GM12878 (cell line): ENCODE results near the gene CLSTN2. TPM values are rescaled to one million over a fixed set of nuclear protein-coding genes. Genes with fewer than 3 reads are reported as not detected.

Source experiments
- CEBPB ChIP-seq, 2 experiments: fragments of 150-350 bp in 1 of 2; IDR thresholded peaks; 2 replicates each; pipeline ENCODE4 v1.6.1; 2012 to 2014; ENCODE audit warnings: low read depth in 2 of 2, low read length in 2 of 2, borderline replicate concordance in 1 of 2, inconsistent platforms in 1 of 2
- FOXK2 ChIP-seq: fragments of 450-650 bp; IDR thresholded peaks from 2 replicates; pipeline ENCODE4 v1.6.1; 2017; ENCODE audit warnings: mild to moderate bottlenecking, moderate library complexity
- HDAC6 ChIP-seq: fragments of 200-600 bp; sonication (generic); IDR thresholded peaks from one replicate; pipeline ENCODE4 v1.8.0; 2017; ENCODE audit warnings: antibody characterized with exemption; ENCODE audit not compliant: unreplicated experiment
- PAX8 ChIP-seq: fragments of 450-650 bp; IDR thresholded peaks from 2 replicates; pipeline ENCODE4 v1.6.1; 2017; ENCODE audit warnings: mild to moderate bottlenecking, moderate library complexity
- RFX5 ChIP-seq: IDR thresholded peaks from 2 replicates; pipeline ENCODE4 v1.6.1; 2011; ENCODE audit warnings: low read depth, low read length, improper control_type of control experiment
- SMC3 ChIP-seq: IDR thresholded peaks from 2 replicates; pipeline ENCODE4 v1.6.1; 2011; ENCODE audit warnings: low read length, improper control_type of control experiment, borderline replicate concordance
- SUPT20H ChIP-seq: IDR thresholded peaks from 2 replicates; pipeline ENCODE4 v1.6.1; 2011; ENCODE audit warnings: low read depth, mild to moderate bottlenecking, low read length, moderate library complexity, borderline replicate concordance; ENCODE audit not compliant: control insufficient read depth
- ZZZ3 ChIP-seq: IDR thresholded peaks from 2 replicates; pipeline ENCODE4 v1.6.1; 2011; ENCODE audit warnings: low read depth; ENCODE audit not compliant: control insufficient read depth, insufficient read length
- polyA plus RNA-seq, 11 experiments: library from polyadenylated mRNA; depleted of rRNA in 4 of 11; unstranded in 6 of 11; stranded (reverse) in 5 of 11; fragments of >200 nt; fragmentation: Nextera tagmentation in 4 of 11; fragmentation: Illumina TruSeq in 1 of 11; extraction: Ambion mirVana in 4 of 11; extraction: Trizol in 1 of 11; gene quantifications; 1 replicate in 1 of 11; 2 replicates in 10 of 11; pipeline versions ENCODE4 v1.2.1 to v1.2.3, GENCODE V29; 2011 to 2016; ENCODE audit warnings: inconsistent platforms in 2 of 11, missing spikeins in 2 of 11, low read depth in 1 of 11
- total RNA-seq, 4 experiments: library from RNA; depleted of rRNA in 3 of 4; stranded (reverse); fragments of >200 nt in 3 of 4; fragmentation: Illumina TruSeq in 1 of 4; extraction: Trizol in 1 of 4; gene quantifications; 2 replicates each; pipeline versions ENCODE4 v1.2.1 to v1.2.3, GENCODE V29; 2013 to 2021
- TF ChIP-seq, protein P1 (sequence below): fragments of 450-650 bp; IDR thresholded peaks from 2 replicates; pipeline ENCODE4 v1.6.1; 2017; ENCODE audit warnings: mild to moderate bottlenecking
- TF ChIP-seq, protein P2 (sequence below): fragments of 150-350 bp; IDR thresholded peaks from 2 replicates; pipeline ENCODE4 v1.6.1; 2016; ENCODE audit warnings: low read depth, low read length
- TF ChIP-seq, protein P3 (sequence below): fragments of 450-650 bp; conservative IDR thresholded peaks from 2 replicates; pipeline ENCODE4 v1.6.1; 2017; ENCODE audit warnings: mild to moderate bottlenecking, moderate library complexity

Gene CLSTN2
- total and polyA plus RNA-seq, 10 of the 15 experiments (the other 5 are each of a cell fraction or from before 2014, with no cell fraction given): under 0.01 to 0.10 (median under 0.01) TPM; not detected in 5

DNA sequence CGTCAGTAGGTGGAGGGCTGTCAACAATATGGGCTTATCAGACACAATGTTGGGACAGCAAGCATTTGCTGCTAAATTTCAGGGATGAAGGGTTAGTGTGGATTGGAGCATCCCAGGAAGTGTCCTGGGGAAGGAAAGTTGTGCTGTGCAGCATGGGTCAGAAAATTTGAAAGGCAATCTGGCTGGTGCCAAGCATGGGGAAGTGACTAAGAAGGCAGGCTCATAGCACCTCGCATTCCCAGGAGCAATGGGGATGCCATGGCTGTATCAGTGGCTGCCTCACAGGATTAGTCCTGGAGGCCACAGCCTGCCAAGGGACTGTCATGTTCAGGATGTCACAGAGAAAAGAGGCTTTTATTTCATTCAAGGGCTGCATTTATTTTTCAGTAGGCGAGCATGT is 420.5 kb downstream of the CLSTN2 start (continued):
- TF ChIP-seq, protein P1, sequence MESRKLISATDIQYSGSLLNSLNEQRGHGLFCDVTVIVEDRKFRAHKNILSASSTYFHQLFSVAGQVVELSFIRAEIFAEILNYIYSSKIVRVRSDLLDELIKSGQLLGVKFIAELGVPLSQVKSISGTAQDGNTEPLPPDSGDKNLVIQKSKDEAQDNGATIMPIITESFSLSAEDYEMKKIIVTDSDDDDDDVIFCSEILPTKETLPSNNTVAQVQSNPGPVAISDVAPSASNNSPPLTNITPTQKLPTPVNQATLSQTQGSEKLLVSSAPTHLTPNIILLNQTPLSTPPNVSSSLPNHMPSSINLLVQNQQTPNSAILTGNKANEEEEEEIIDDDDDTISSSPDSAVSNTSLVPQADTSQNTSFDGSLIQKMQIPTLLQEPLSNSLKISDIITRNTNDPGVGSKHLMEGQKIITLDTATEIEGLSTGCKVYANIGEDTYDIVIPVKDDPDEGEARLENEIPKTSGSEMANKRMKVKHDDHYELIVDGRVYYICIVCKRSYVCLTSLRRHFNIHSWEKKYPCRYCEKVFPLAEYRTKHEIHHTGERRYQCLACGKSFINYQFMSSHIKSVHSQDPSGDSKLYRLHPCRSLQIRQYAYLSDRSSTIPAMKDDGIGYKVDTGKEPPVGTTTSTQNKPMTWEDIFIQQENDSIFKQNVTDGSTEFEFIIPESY: no peak
- no peak for TF ChIP-seq SMC3
- TF ChIP-seq SUPT20H: no peak
- TF ChIP-seq, protein P2, sequence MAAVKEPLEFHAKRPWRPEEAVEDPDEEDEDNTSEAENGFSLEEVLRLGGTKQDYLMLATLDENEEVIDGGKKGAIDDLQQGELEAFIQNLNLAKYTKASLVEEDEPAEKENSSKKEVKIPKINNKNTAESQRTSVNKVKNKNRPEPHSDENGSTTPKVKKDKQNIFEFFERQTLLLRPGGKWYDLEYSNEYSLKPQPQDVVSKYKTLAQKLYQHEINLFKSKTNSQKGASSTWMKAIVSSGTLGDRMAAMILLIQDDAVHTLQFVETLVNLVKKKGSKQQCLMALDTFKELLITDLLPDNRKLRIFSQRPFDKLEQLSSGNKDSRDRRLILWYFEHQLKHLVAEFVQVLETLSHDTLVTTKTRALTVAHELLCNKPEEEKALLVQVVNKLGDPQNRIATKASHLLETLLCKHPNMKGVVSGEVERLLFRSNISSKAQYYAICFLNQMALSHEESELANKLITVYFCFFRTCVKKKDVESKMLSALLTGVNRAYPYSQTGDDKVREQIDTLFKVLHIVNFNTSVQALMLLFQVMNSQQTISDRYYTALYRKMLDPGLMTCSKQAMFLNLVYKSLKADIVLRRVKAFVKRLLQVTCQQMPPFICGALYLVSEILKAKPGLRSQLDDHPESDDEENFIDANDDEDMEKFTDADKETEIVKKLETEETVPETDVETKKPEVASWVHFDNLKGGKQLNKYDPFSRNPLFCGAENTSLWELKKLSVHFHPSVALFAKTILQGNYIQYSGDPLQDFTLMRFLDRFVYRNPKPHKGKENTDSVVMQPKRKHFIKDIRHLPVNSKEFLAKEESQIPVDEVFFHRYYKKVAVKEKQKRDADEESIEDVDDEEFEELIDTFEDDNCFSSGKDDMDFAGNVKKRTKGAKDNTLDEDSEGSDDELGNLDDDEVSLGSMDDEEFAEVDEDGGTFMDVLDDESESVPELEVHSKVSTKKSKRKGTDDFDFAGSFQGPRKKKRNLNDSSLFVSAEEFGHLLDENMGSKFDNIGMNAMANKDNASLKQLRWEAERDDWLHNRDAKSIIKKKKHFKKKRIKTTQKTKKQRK: no peak
- no peak for TF ChIP-seq RFX5
- TF ChIP-seq CEBPB (IDR thresholded peaks at IDR 0.05; ENCODE audit: borderline replicate concordance in 1 of 2, low read depth in 2 of 2, low read length in 2 of 2): no peak
- no peak for TF ChIP-seq PAX8
- TF ChIP-seq FOXK2: no peak
- TF ChIP-seq, protein P3, sequence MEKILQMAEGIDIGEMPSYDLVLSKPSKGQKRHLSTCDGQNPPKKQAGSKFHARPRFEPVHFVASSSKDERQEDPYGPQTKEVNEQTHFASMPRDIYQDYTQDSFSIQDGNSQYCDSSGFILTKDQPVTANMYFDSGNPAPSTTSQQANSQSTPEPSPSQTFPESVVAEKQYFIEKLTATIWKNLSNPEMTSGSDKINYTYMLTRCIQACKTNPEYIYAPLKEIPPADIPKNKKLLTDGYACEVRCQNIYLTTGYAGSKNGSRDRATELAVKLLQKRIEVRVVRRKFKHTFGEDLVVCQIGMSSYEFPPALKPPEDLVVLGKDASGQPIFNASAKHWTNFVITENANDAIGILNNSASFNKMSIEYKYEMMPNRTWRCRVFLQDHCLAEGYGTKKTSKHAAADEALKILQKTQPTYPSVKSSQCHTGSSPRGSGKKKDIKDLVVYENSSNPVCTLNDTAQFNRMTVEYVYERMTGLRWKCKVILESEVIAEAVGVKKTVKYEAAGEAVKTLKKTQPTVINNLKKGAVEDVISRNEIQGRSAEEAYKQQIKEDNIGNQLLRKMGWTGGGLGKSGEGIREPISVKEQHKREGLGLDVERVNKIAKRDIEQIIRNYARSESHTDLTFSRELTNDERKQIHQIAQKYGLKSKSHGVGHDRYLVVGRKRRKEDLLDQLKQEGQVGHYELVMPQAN: no peak
- no peak for TF ChIP-seq HDAC6
- no peak for TF ChIP-seq ZZZ3
